ENCODE data around the gene GARIN5A.

DNA sequence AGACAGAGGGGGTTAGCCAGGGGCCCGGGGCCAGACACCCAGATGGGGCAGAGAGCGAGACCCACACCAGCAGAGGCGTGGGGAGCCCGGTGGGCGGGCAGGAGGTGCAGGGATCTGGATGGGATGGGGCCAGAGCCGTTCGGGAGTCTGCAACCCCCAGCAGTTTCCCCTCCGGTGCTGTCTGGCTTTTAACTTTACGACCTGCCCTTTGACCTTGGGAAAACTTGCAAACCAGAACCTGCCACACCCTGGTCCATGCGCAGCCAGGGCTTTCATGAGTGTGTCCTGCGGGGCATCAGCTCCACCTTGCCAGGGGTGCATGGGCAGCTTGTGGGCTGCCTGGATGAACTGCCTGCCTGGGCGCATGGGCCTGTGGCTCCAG, 24.5 kb upstream of the GARIN5A start:
- TF ChIP-seq CTCF (IDR thresholded peaks at IDR 0.05; ENCODE audit: poor library complexity): no peak
- no peak for TF ChIP-seq EZH2 (IDR thresholded peaks at IDR 0.05; ENCODE audit: borderline replicate concordance)

Data from hepatocyte (in vitro differentiated cells).